A673 (cell line): Measurements from ENCODE around the gene SCGB3A2. TPM values are rescaled to one million over a fixed set of nuclear protein-coding genes. Genes with fewer than 3 reads are reported as not detected.

Source experiments
- BruUV-seq: library from RNA; stranded (reverse); fragments of 400-500 nt; replicated peaks from 2 replicates; lab custom pipeline; 2021; lab: Mats Ljungman, UMichigan
- CTCF ChIA-PET: fragments of 300-600 bp; sonication (Branson Sonifier 250); formaldehyde crosslinking; loops from one replicate; lab custom pipeline; 2022; ENCODE audit warnings: antibody characterized with exemption; lab: Charles Lee
- POLR2A ChIA-PET: fragments of 300-600 bp; sonication (Branson Sonifier 250); formaldehyde crosslinking; loops from one replicate; lab custom pipeline; 2022; ENCODE audit warnings: antibody characterized with exemption; ENCODE audit not compliant: low non-redundant PET; lab: Charles Lee
- DNase-seq: peaks from one replicate; pipeline ENCODE4 v3.0.0-alpha.2; 2015; ENCODE audit warnings: low spot score
- H3K27ac ChIP-seq: fragments of 200-600 bp; sonication (generic); 2 replicates; pipeline ENCODE4 v1.5.1; 2016; ENCODE audit warnings: mixed run types, low read depth, mild to moderate bottlenecking, mixed read lengths, antibody characterized with exemption, low read length; ENCODE audit not compliant: poor library complexity, severe bottlenecking
- H3K27me3 ChIP-seq: fragments of 200-600 bp; sonication (generic); replicated peaks from 2 replicates; pipeline ENCODE4 v1.6.1; 2017; ENCODE audit warnings: mixed run types, low read depth, mild to moderate bottlenecking, mixed read lengths, antibody characterized with exemption, low read length; ENCODE audit not compliant: insufficient read depth, poor library complexity
- H3K36me3 ChIP-seq: fragments of 200-600 bp; sonication (generic); 2 replicates; pipeline ENCODE4 v1.6.1; 2016; ENCODE audit warnings: mixed run types, mild to moderate bottlenecking, mixed read lengths, antibody characterized with exemption, low read length; ENCODE audit not compliant: insufficient read depth, poor library complexity, severe bottlenecking
- H3K4me1 ChIP-seq: fragments of 200-600 bp; sonication (generic); 2 replicates; pipeline ENCODE4 v1.6.1; 2017; ENCODE audit warnings: mixed run types, mild to moderate bottlenecking, mixed read lengths, antibody characterized with exemption, low read length; ENCODE audit not compliant: insufficient read depth, poor library complexity, severe bottlenecking
- H3K4me3 ChIP-seq: fragments of 200-600 bp; sonication (generic); 2 replicates; pipeline ENCODE4 v1.5.1; 2016; ENCODE audit warnings: low read depth, mixed run types, mild to moderate bottlenecking, mixed read lengths, low read length; ENCODE audit not compliant: poor library complexity, severe bottlenecking
- H3K9me3 ChIP-seq: fragments of 200-600 bp; sonication (generic); 2 replicates; pipeline ENCODE4 v1.6.1; 2016; ENCODE audit warnings: mixed run types, low read depth, mild to moderate bottlenecking, mixed read lengths, antibody characterized with exemption, low read length; ENCODE audit not compliant: poor library complexity, severe bottlenecking
- CTCF ChIP-seq: fragments of 300-800, 200-600 bp; sonication (generic); conservative IDR thresholded peaks from 2 replicates; pipeline ENCODE4 v1.5.1; 2017; ENCODE audit warnings: low read depth, mild to moderate bottlenecking, antibody characterized with exemption, low read length, moderate library complexity, mixed read lengths
- EZH2 ChIP-seq: fragments of 200-600 bp; sonication (generic); IDR thresholded peaks from 2 replicates; pipeline ENCODE4 v1.6.1; 2017; ENCODE audit warnings: borderline replicate concordance, low read depth, mild to moderate bottlenecking, mixed read lengths, antibody characterized with exemption, low read length; ENCODE audit not compliant: poor library complexity, severe bottlenecking
- intact Hi-C: fragments of 100-400 bp; cut with micrococcal nuclease; formaldehyde crosslinking; loops from one replicate; pipeline ENCODE4 v1.10.0; 2022; ENCODE audit not compliant: unreplicated experiment
- total RNA-seq: library from RNA; stranded (reverse); gene quantifications from 2 replicates; pipeline ENCODE4 v1.2.3, GENCODE V29; 2021

Gene SCGB3A2
- total RNA-seq, 1 experiment from 2014 or later: not detected

- no TSS peak for BruUV-seq
- intact Hi-C loops: no loop called here
- H3K36me3 ChIP-seq: no peaks in the 10 kb centered on the region
- no peaks in the 10 kb centered on the region for H3K9me3 ChIP-seq
- ChIA-PET CTCF (no interaction called here), POLR2A (no interaction called here)
- no peak overlapping the region for H3K4me3 ChIP-seq
- no peak for TF ChIP-seq CTCF
- TF ChIP-seq EZH2: no peak
- H3K27ac ChIP-seq: no peak overlapping the region
- H3K27me3 ChIP-seq: no peaks in the 10 kb centered on the region
- no peaks in the 10 kb centered on the region for H3K4me1 ChIP-seq
- DNase-seq: no peak
These were observed 35.6 kb upstream of the SCGB3A2 start for GRCh38 chr5:147842869-147843268.

- CTCF ChIA-PET: no interaction called here
- BruUV-seq: no TSS peak
These were observed 33.7 kb upstream of the SCGB3A2 start for GRCh38 chr5:147844846-147845245.

GRCh38 chr5:147845618-147846017 lies 32.9 kb upstream of the SCGB3A2 start:
- ChIA-PET POLR2A (no interaction called here), CTCF (no interaction called here)
- Histone ChIP-seq H3K9me3 (no peaks in the 10 kb centered on the region), H3K27ac (no peak overlapping the region), H3K36me3 (no peaks in the 10 kb centered on the region), H3K4me1 (no peaks in the 10 kb centered on the region), H3K4me3 (no peak overlapping the region), H3K27me3 (no peaks in the 10 kb centered on the region)
- intact Hi-C loops: no loop called here
- DNase-seq: no peak
- TF ChIP-seq EZH2 (no peak), CTCF (no peak)
- BruUV-seq: no TSS peak

More at GRCh38 chr5:147844846-147845245, 33.7 kb upstream of the SCGB3A2 start:
- Histone ChIP-seq H3K4me1 (no peaks in the 10 kb centered on the region), H3K4me3 (no peak overlapping the region), H3K36me3 (no peaks in the 10 kb centered on the region), H3K9me3 (no peaks in the 10 kb centered on the region), H3K27ac (no peak overlapping the region), H3K27me3 (no peaks in the 10 kb centered on the region)
- intact Hi-C loops: no loop called here
- POLR2A ChIA-PET: interaction anchor here (0.6 kb wide), 1 partner anchor 14 kb away, joined by 3 read pairs; no protein-coding TSS in a partner anchor
- TF ChIP-seq EZH2: no peak
- TF ChIP-seq CTCF: no peak
- DNase-seq: no peak
